H1 (cell line): ENCODE data around the gene NDFIP2. TPM values are rescaled to one million over a fixed set of nuclear protein-coding genes. Genes with fewer than 3 reads are reported as not detected.

ENCODE experiments used
- ASH2L ChIP-seq: fragments of 200-600, 300-600 bp; sonication (generic); IDR thresholded peaks from one replicate; pipeline ENCODE4 v1.7.1; 2017; ENCODE audit warnings: low read length
- ATF2 ChIP-seq: IDR thresholded peaks from 2 replicates; pipeline ENCODE4 v1.6.1; 2012; ENCODE audit warnings: low read length, inconsistent platforms
- BACH1 ChIP-seq: IDR thresholded peaks from 2 replicates; pipeline ENCODE4 v1.6.1; 2012; ENCODE audit warnings: low read length, improper control_type of control experiment
- CHD1 ChIP-seq: IDR thresholded peaks from 2 replicates; pipeline ENCODE4 v1.6.1; 2012; ENCODE audit warnings: low read depth, low read length, improper control_type of control experiment
- HDAC2 ChIP-seq, 2 experiments: fragments of 300-600 bp in 1 of 2; sonication (generic) in 1 of 2; IDR thresholded peaks; 2 replicates each; pipeline ENCODE4 v1.6.1; 2011 to 2012; ENCODE audit warnings: low read depth in 2 of 2, low read length in 2 of 2, mild to moderate bottlenecking in 2 of 2, moderate library complexity in 2 of 2, borderline replicate concordance in 1 of 2, inconsistent platforms in 1 of 2
- KDM1A ChIP-seq: fragments of 200-600, 300-600 bp; sonication (generic); IDR thresholded peaks from 2 replicates; pipeline ENCODE4 v1.7.1; 2016; ENCODE audit warnings: mild to moderate bottlenecking, low read length, borderline replicate concordance
- KDM4A ChIP-seq: IDR thresholded peaks from one replicate; pipeline ENCODE4 v1.7.1; 2012; ENCODE audit warnings: low read depth, mild to moderate bottlenecking, moderate library complexity, low read length, inconsistent platforms; ENCODE audit not compliant: severe bottlenecking
- polyA plus RNA-seq, 7 experiments: library from polyadenylated mRNA; depleted of rRNA in 3 of 7; stranded (reverse) in 5 of 7; unstranded in 2 of 7; fragments of >200 nt in 5 of 7; fragments of 200-250 nt in 2 of 7; gene quantifications; 1 replicate in 5 of 7; 2 replicates in 1 of 7; 4 replicates in 1 of 7; pipeline versions ENCODE4 v1.2.1 to v1.2.3, GENCODE V29; 2011 to 2013; ENCODE audit warnings: missing spikeins in 2 of 7, mixed read lengths in 2 of 7
- total RNA-seq: library from RNA; stranded (reverse); fragmentation: NEBNext Ultra II Directional; extraction: Animal tissue kit (Norgen Biotek cat#: 25700); gene quantifications from 2 replicates; pipeline ENCODE4 v1.2.1, GENCODE V29; 2021
- TF ChIP-seq, protein P1 (sequence below): IDR thresholded peaks from 2 replicates; pipeline ENCODE4 v1.6.1; 2011; ENCODE audit warnings: low read length, improper control_type of control experiment

NDFIP2 gene
- total and polyA plus RNA-seq, 2 of the 8 experiments (the other 6 are each of a cell fraction or from before 2014, with no cell fraction given) = 11.1 to 32.9 TPM

DNA sequence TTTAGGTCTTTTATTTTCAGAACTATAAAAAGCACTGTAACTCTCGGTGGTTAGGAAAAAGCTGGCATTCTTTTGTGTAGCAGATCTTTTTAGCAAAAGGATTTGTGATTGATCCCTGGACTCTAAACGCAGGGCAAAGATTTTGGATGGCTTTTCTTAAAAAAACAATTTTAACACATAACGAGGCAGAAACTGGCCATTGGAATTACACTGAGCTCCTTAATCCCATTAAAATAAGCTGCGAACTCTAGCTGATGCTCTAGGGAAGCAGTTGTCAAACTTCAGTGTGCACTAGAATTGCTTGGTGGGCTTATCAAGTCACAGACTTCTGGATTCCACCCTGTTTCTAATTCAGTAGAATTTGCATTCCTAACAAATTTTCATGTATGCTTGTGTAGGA is 33.8 kb upstream of the NDFIP2 start (continued):
- no peak for TF ChIP-seq ATF2
- TF ChIP-seq, protein P1, sequence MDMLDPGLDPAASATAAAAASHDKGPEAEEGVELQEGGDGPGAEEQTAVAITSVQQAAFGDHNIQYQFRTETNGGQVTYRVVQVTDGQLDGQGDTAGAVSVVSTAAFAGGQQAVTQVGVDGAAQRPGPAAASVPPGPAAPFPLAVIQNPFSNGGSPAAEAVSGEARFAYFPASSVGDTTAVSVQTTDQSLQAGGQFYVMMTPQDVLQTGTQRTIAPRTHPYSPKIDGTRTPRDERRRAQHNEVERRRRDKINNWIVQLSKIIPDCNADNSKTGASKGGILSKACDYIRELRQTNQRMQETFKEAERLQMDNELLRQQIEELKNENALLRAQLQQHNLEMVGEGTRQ = no peak
- TF ChIP-seq ASH2L = no peak
- TF ChIP-seq BACH1 = no peak
- TF ChIP-seq HDAC2 (IDR thresholded peaks at IDR 0.05; ENCODE audit: borderline replicate concordance in 1 of 2, low read depth in 2 of 2, low read length in 2 of 2) = no peak
- no peak for TF ChIP-seq CHD1
- no peak for TF ChIP-seq KDM1A
- no peak for TF ChIP-seq KDM4A
